Peyer's patch (tissue), 4 donors: ENCODE data around the gene CD37. TPM values are rescaled to one million over a fixed set of nuclear protein-coding genes. Genes with fewer than 3 reads are reported as not detected.
"Not testable (repeated sequence)": the region's sequence is repeated elsewhere in the genome, so short reads cannot be mapped to it uniquely, and the experiment has no call there.

ENCODE experiments used
- DNase-seq, 3 donors: peaks; one replicate each; pipeline ENCODE4 v3.0.0-alpha.2; 2017 to 2019
- H3K27ac ChIP-seq, 4 donors: fragments of 200-600 bp; sonication (generic); one replicate each; pipeline ENCODE4 v1.5.1; 2016 to 2019
- H3K27me3 ChIP-seq, 2 donors: fragments of 200-600 bp; sonication (generic); one replicate each; pipeline ENCODE4 v1.5.1; 2019
- H3K36me3 ChIP-seq, 3 donors: fragments of 200-600 bp; sonication (generic); one replicate each; pipeline ENCODE4 v1.5.1; 2016 to 2019
- H3K4me1 ChIP-seq, 4 donors: fragments of 200-600 bp; sonication (generic); one replicate each; pipeline ENCODE4 v1.5.1; 2016 to 2019
- H3K4me3 ChIP-seq, 4 donors: fragments of 200-600 bp; sonication (generic); 1 replicate in 3 of 4; 2 replicates in 1 of 4; pipeline ENCODE4 v1.5.1; 2016 to 2019; ENCODE audit warnings: mild to moderate bottlenecking in 1 of 4
- H3K9me3 ChIP-seq, 4 donors: fragments of 200-600 bp; sonication (generic); one replicate each; pipeline ENCODE4 v1.5.1; 2016 to 2019; ENCODE audit warnings: mild to moderate bottlenecking in 1 of 4
- POLR2A ChIP-seq, 2 donors: fragments of 450-650 bp; IDR thresholded peaks; one replicate each; pipeline ENCODE4 v1.5.1; 2017; ENCODE audit warnings: antibody characterized with exemption in 2 of 2, mild to moderate bottlenecking in 2 of 2, moderate library complexity in 2 of 2
- total RNA-seq, 4 donors: library from RNA; depleted of rRNA; stranded (reverse); fragments of >200 nt; gene quantifications; one replicate each; pipeline ENCODE4 v1.1.0, GENCODE V29; 2016
- TF ChIP-seq, protein P1 (sequence below), 6 experiments: fragments of 450-650 bp in 4 of 6; fragments of 200-600 bp in 2 of 6; sonication (generic) in 1 of 6; IDR thresholded peaks; one replicate each; pipeline ENCODE4 v1.5.1; 2017 to 2019; ENCODE audit warnings: antibody characterized with exemption in 6 of 6, mild to moderate bottlenecking in 3 of 6, moderate library complexity in 1 of 6

The CD37 gene, protein sequence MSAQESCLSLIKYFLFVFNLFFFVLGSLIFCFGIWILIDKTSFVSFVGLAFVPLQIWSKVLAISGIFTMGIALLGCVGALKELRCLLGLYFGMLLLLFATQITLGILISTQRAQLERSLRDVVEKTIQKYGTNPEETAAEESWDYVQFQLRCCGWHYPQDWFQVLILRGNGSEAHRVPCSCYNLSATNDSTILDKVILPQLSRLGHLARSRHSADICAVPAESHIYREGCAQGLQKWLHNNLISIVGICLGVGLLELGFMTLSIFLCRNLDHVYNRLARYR
- total RNA-seq: 100 to 1,000 TPM in 1 of 4 donors, 10 to 100 TPM in 3; 12.3 to 203 (median 48.4) TPM

DNA sequence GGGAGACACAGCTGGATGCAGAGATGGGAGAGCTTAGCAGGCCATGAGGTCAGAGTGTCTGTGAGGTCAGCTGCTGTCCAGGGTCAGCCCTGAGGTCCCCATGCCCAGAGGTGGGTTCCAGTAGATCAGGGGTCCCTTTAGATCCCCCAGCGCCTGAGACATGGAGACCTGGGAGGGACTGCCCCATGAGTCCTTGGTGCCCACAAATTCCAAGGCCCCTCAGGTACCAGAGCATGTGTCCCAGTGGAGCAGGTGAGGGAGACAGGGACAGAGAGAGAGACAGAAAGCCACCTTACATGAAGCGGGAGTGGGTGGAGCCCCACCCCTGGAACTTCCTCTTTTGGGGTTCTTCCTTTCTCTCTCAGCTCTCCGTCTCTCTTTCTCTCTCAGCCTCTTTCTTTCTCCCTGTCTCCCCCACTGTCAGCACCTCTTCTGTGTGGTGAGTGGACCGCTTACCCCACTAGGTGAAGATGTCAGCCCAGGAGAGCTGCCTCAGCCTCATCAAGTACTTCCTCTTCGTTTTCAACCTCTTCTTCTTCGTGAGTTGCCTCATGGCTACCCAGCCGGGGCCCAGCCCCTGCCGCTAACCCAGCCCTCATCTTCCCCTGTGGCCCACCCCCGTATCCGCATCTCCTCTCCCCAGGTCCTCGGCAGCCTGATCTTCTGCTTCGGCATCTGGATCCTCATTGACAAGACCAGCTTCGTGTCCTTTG lies at the start of gene CD37:
Gene CD37 (plus strand): TSS at position 336 of the 713 bp plus-strand sequence. CDS start 135 bp downstream, at position 471.
- Histone ChIP-seq H3K9me3 (no peaks in the 10 kb centered on the region), H3K27me3 (no peaks in the 10 kb centered on the region), H3K4me3 (peak within 1 kb of the TSS; percentile 44 to 63 (median 53)), H3K4me1 (peaks cover 0 to 35% (median 21%) of the 10 kb centered on the region in 4 donors), H3K27ac (peak within 1 kb of the TSS; percentile 40 to 89 (median 78)), H3K36me3 (no peaks in the 10 kb centered on the region)
- peak in 2 of 3 donors; percentile 83 to 87 for DNase-seq
- no peak for TF ChIP-seq POLR2A (IDR thresholded peaks at IDR 0.05)
- TF ChIP-seq, protein P1, sequence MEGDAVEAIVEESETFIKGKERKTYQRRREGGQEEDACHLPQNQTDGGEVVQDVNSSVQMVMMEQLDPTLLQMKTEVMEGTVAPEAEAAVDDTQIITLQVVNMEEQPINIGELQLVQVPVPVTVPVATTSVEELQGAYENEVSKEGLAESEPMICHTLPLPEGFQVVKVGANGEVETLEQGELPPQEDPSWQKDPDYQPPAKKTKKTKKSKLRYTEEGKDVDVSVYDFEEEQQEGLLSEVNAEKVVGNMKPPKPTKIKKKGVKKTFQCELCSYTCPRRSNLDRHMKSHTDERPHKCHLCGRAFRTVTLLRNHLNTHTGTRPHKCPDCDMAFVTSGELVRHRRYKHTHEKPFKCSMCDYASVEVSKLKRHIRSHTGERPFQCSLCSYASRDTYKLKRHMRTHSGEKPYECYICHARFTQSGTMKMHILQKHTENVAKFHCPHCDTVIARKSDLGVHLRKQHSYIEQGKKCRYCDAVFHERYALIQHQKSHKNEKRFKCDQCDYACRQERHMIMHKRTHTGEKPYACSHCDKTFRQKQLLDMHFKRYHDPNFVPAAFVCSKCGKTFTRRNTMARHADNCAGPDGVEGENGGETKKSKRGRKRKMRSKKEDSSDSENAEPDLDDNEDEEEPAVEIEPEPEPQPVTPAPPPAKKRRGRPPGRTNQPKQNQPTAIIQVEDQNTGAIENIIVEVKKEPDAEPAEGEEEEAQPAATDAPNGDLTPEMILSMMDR (IDR thresholded peaks at IDR 0.05): peak in 1 of 6 experiments; percentile 1

DNA sequence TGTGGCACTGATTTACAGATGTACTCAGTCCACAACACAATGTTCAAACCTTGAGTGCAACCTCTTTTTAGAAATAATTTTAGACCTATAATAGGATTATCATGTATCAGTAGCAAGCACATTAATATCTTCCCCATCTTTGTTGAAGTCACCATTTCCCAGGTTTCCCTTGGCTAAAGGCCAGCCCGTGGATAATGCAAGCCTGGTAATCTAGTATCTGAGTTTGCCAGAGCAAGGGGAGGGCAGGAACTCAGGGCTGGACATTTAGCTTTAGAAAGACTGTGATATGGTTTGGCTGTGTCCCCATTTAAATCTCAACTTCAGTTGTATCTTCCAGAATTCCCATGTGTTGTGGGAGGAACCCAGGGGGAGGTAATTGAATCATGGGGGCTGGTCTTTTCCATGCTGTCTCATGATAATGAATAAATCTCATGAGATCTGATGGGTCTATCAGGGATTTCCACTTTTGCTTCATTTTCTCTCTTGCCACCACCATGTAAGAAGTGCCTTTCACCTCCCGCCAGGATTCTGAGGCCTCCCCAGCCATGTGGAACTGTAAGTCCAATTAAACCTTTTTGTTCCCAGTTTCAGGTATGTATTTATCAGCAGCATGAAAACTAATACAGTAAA lies 48.0 kb upstream of the CD37 start:
- no peaks in the 10 kb centered on the region for H3K27me3 ChIP-seq
- TF ChIP-seq, protein P1 (IDR thresholded peaks at IDR 0.05): no peak
- TF ChIP-seq POLR2A (IDR thresholded peaks at IDR 0.05): no peak
- no peaks in the 10 kb centered on the region for H3K9me3 ChIP-seq
- DNase-seq: no peak
- H3K27ac ChIP-seq: no peak overlapping the region
- H3K36me3 ChIP-seq: no peaks in the 10 kb centered on the region
- H3K4me1 ChIP-seq: no peaks in the 10 kb centered on the region
- no peak overlapping the region for H3K4me3 ChIP-seq

DNA sequence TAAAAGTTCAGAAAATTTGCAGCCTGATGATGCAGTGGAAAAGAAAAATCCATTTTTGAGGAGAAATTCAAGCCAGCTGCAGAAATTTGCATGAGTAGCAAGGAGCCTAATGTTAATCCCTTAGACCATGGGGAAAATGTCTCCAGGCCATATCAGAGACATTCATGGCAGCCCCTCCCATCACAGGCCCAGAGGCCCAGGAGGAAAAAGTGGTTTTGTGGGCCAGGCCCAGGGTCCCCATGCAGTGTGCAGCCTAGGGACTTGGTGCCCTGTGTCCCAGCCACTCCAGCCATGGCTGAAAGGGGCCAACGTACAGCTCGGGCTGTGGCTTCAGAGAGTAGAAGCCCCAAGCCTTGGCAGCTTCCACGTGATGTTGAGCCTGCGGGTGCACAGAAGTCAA lies 47.0 kb upstream of the CD37 start:
- H3K27me3 ChIP-seq, H3K4me3 ChIP-seq: not testable (repeated sequence)

DNA sequence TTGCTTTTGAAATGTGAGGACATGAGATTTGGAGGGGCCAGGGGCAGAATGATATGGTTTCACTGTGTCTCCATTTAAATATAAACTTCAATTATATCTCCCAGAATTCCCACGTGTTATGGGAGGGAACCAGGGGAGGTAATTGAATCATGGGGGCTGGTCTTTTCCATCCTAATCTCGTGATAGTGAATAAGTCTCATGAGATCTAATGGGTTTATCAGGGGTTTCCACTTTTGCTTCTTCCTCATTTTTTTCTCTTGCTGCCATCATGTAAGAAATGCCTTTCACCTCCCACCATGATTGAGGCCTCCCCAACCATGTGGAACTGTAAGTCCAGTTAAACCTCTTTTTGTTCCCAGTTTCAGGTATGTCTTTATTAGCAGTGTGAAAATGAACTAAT lies 45.9 kb upstream of the CD37 start:
- not testable (repeated sequence) for H3K4me1 ChIP-seq

More for the DNA sequence above, 47.0 kb upstream of the CD37 start:
- DNase-seq, H3K9me3 ChIP-seq, H3K27ac ChIP-seq, H3K36me3 ChIP-seq, H3K4me1 ChIP-seq: not testable (repeated sequence)

DNA sequence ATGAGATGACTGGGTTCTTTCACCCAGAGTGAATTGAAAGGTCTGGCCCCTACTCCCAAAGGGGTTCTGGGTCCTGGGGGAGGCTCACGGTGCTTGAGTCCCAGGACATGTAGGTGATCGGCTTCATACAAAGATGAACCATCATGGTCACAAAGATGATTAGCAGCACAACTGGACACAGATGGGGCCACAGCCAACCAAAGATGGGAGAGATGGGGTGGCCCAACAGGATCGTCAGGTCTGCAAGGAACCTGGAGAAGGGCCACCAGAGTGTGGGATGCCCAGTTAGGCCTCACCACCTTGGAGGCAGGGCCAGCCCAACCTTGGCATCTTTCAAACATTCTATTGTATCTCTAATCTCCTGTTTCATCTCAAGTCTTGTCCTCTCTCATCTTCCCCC lies 44.7 kb upstream of the CD37 start:
- no peak for DNase-seq
- Histone ChIP-seq H3K9me3 (no peaks in the 10 kb centered on the region), H3K4me1 (no peaks in the 10 kb centered on the region), H3K27ac (no peak overlapping the region), H3K27me3 (no peaks in the 10 kb centered on the region), H3K36me3 (no peaks in the 10 kb centered on the region), H3K4me3 (no peak overlapping the region)
- TF ChIP-seq, protein P1 (IDR thresholded peaks at IDR 0.05): no peak
- TF ChIP-seq POLR2A (IDR thresholded peaks at IDR 0.05): no peak

More for the DNA sequence above, 45.9 kb upstream of the CD37 start:
- DNase-seq, H3K27ac ChIP-seq, H3K4me3 ChIP-seq, H3K36me3 ChIP-seq, H3K27me3 ChIP-seq, H3K9me3 ChIP-seq: not testable (repeated sequence)

DNA sequence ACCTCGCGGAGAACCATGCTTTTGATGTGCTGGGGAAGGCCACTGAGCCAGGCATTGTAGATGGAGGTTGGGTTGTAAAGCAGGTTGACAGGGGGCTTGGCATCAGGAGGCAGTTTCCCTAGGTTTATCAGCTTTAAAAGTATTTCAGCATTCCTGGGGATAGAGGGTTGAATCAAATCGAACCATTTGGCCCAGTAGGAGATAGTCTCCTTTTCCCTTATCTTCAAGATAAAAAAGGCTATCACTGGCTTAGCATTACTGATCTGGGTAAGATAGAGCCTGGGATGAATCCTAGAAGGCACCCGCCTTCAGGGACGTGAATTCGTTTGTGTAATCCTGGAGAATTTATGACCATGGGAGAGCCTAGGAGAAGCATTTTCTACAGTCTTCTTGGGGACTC lies 40.8 kb upstream of the CD37 start:
- no peak for DNase-seq
- Histone ChIP-seq H3K27me3 (no peaks in the 10 kb centered on the region), H3K4me1 (no peaks in the 10 kb centered on the region), H3K36me3 (no peaks in the 10 kb centered on the region), H3K9me3 (no peaks in the 10 kb centered on the region), H3K27ac (no peak overlapping the region), H3K4me3 (no peak overlapping the region)
- TF ChIP-seq, protein P1 (IDR thresholded peaks at IDR 0.05): no peak
- TF ChIP-seq POLR2A (IDR thresholded peaks at IDR 0.05): no peak
